Stimulated activated CD4-positive, alpha-beta T cell treated with anti-CD3 and anti-CD28 coated beads, Interleukin-4, amount 100 ng/mL, for 1 hour (primary cell): ENCODE data around the gene EEFSEC.

ENCODE experiments used
- DNase-seq: peaks from one replicate; pipeline ENCODE4 v3.0.0-alpha.2; 2020

EEFSEC gene

GRCh38 chr3:128457937-128458336 is 304.7 kb downstream of the EEFSEC start:
- DNase-seq: no peak
